Measurements from ENCODE around the gene COLEC12.

- no peak for TF ChIP-seq EZH2phosphoT487 (IDR thresholded peaks at IDR 0.05; ENCODE audit: insufficient read depth, low read depth)
- TF ChIP-seq EZH2 (IDR thresholded peaks at IDR 0.05; ENCODE audit: insufficient read depth, poor library complexity, severe bottlenecking) = no peak
Measured at GRCh38 chr18:452816-453215, 47.7 kb downstream of the COLEC12 start.

Data from GM23248 (cell line).